Ovary (tissue), 9 donors: ENCODE data around the gene SNX13. TPM values are rescaled to one million over a fixed set of nuclear protein-coding genes. Genes with fewer than 3 reads are reported as not detected.

Experiments
- DNase-seq, 5 donors: peaks; one replicate each; pipeline ENCODE4 v3.0.0-alpha.2; 2019 to 2020
- H3K27ac ChIP-seq, 2 donors: fragments of 200-600 bp; one replicate each; pipeline versions ENCODE4 v1.5.1 to v1.8.0; 2019 to 2022
- H3K27me3 ChIP-seq: fragments of 200-600 bp; one replicate; pipeline ENCODE4 v1.8.0; 2022
- H3K36me3 ChIP-seq: fragments of 200-600 bp; sonication (generic); one replicate; pipeline ENCODE4 v1.5.1; 2019
- H3K4me1 ChIP-seq: one replicate; pipeline ENCODE4 v1.8.1; 2013; ENCODE audit warnings: mild to moderate bottlenecking, moderate library complexity; ENCODE audit not compliant: insufficient read depth
- H3K4me3 ChIP-seq: fragments of 200-600 bp; sonication (generic); one replicate; pipeline ENCODE4 v1.5.1; 2017
- H3K9me3 ChIP-seq, 2 donors: fragments of 200-600 bp in 1 of 2; sonication (generic) in 1 of 2; one replicate each; pipeline versions ENCODE4 v1.5.1 to v1.8.1; 2013 to 2019; ENCODE audit warnings: mild to moderate bottlenecking in 1 of 2, moderate library complexity in 1 of 2
- EP300 ChIP-seq: sonication (generic); formaldehyde crosslinking; IDR thresholded peaks from one replicate; pipeline ENCODE4 v1.6.1; 2017; ENCODE audit warnings: antibody characterized with exemption
- POLR2A ChIP-seq: fragments of 450-650 bp; IDR thresholded peaks from one replicate; pipeline ENCODE4 v1.6.1; 2017; ENCODE audit warnings: antibody characterized with exemption, mild to moderate bottlenecking, moderate library complexity
- whole genome bisulfite sequencing, 3 donors: extraction: QIAGEN DNeasy Blood & Tissue Kit in 1 of 3; methylation state at CpG; one replicate each; pipeline versions ENCODE4 v1.1.5 to v1.1.7; 2013 to 2017; 5-methylcytosine and 5-hydroxymethylcytosine counted together
- intact Hi-C, 4 donors: fragments of 100-400 bp; cut with DNase I; formaldehyde crosslinking; loops; one replicate each; pipeline versions ENCODE4 v1.11.0 to v1.15.1; 2022 to 2023
- polyA plus RNA-seq, 2 donors: library from polyadenylated mRNA; stranded (reverse); fragments of 200-250 nt in 1 of 2; fragments of 350-450 nt in 1 of 2; fragmentation: Illumina TruSeq in 1 of 2; extraction: RNeasy Lipid Tissue Mini Kit (QIAGEN cat#74804) in 1 of 2; gene quantifications; one replicate each; pipeline ENCODE4 v1.2.3, GENCODE V29; 2013 to 2014
- total RNA-seq, 7 donors: library from RNA; depleted of rRNA in 2 of 7; stranded (reverse); fragments of >200 nt in 2 of 7; fragmentation: NEBNext Ultra II Directional in 3 of 7; extraction: Animal tissue kit (Norgen Biotek cat#: 25700) in 3 of 7; gene quantifications; one replicate each; pipeline versions ENCODE4 v1.1.0 to v1.2.4, GENCODE V29; 2016 to 2023
- TF ChIP-seq, protein P1 (sequence below), 3 donors: fragments of 450-650 bp in 2 of 3; fragments of 200-600 bp in 1 of 3; IDR thresholded peaks; one replicate each; pipeline versions ENCODE4 v1.5.1 to v1.8.0; 2016 to 2022; ENCODE audit warnings: antibody characterized with exemption in 3 of 3, mild to moderate bottlenecking in 1 of 3
- donor health status: DM: no; HTN: no; CAD: no; lungs with moderate emphysema.
- donor health status: DM: no; HTN: no; CAD: no.
- donor health status: Bipolar disorder and iron deficiency.
- donor health status: DM: yes; HTN: yes; CAD: no.
- donor health status: DM: no; HTN: no; CAD: no.
- donor health status: DM: yes; HTN: yes; CAD: no.

SNX13 gene
- total and polyA plus RNA-seq, 9 donors, result 12.1 to 51.1 (median 46.1) TPM

DNA sequence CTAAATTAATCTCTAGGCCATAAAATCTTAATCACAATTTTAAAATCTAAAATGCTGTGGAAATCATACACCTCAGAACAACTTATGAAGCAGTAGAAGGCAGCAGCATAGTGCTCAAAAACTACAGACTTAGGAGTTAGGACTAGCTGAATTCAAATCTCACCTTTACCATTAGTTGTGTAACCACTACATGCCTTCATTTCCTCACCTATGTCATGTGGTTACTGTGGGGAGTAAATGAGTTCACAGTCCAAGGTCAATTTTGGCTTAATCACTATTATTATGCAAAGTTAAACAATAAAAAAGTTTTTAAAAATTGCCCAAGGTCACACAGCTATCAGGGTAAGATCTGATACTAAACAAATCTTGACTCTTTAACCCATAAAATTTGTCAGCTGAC lies 37.0 kb downstream of the SNX13 start:
- no peak overlapping the region for H3K27ac ChIP-seq
- no peaks in the 10 kb centered on the region for H3K27me3 ChIP-seq
- no peaks in the 10 kb centered on the region for H3K4me1 ChIP-seq
- H3K9me3 ChIP-seq, result no peaks in the 10 kb centered on the region
- no peak overlapping the region for H3K4me3 ChIP-seq
- no peaks in the 10 kb centered on the region for H3K36me3 ChIP-seq
- no peak for TF ChIP-seq EP300
- TF ChIP-seq, protein P1, sequence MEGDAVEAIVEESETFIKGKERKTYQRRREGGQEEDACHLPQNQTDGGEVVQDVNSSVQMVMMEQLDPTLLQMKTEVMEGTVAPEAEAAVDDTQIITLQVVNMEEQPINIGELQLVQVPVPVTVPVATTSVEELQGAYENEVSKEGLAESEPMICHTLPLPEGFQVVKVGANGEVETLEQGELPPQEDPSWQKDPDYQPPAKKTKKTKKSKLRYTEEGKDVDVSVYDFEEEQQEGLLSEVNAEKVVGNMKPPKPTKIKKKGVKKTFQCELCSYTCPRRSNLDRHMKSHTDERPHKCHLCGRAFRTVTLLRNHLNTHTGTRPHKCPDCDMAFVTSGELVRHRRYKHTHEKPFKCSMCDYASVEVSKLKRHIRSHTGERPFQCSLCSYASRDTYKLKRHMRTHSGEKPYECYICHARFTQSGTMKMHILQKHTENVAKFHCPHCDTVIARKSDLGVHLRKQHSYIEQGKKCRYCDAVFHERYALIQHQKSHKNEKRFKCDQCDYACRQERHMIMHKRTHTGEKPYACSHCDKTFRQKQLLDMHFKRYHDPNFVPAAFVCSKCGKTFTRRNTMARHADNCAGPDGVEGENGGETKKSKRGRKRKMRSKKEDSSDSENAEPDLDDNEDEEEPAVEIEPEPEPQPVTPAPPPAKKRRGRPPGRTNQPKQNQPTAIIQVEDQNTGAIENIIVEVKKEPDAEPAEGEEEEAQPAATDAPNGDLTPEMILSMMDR (IDR thresholded peaks at IDR 0.05), result no peak
- TF ChIP-seq POLR2A, result no peak
- no peak for DNase-seq
- intact Hi-C loops, result no loop called here

DNA sequence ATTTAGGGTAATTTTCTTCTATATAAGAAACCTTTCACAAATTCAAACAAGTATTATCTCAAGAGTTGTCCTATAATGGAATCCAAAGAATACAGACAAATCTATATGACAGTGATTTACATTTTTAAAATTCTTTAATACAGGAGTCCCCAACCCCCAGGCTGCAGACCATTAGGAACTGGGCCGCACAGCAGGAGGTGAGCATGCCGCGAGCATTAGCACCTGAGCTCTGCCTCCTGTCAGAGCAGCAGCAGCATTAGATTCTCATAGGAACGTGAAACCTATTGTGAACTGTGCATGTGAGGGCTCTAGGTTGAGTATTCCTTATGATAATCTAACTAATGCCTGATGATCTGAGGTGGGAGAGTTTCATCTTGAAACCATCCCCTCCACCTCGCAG lies 37.7 kb downstream of the SNX13 start:
- Histone ChIP-seq H3K9me3 (no peaks in the 10 kb centered on the region), H3K4me1 (no peaks in the 10 kb centered on the region), H3K27ac (no peak overlapping the region), H3K36me3 (no peaks in the 10 kb centered on the region), H3K4me3 (no peak overlapping the region), H3K27me3 (no peaks in the 10 kb centered on the region)
- intact Hi-C loops, result no loop called here
- TF ChIP-seq POLR2A, result no peak
- TF ChIP-seq, protein P1 (IDR thresholded peaks at IDR 0.05), result no peak
- no peak for TF ChIP-seq EP300
- peak in 1 of 5 donors; percentile 6 for DNase-seq
- WGBS, 3 donors, result 88 to 97% (median 96%) methylated on average over 5 of the region's 5 CpGs

DNA sequence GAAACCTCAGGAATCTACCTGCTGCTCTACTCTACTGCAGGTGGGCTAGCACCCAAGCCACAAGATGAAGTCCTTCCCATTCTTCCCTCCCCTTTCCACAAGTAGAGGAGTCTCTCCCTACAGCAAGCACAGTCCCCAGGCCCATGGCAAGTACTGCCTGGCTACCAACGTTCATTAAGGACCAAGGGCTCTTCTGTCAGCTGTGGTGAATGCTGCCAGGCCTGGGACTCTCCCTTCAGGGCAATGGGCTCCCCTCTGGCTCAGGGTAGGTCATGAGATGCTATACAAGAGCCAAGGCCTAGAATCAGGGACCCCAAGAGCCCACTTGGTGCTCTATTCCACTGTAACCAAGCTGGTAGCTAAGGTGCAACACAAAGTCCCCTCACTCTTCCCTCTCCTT lies 39.8 kb downstream of the SNX13 start:
- no peak overlapping the region for H3K4me3 ChIP-seq
- H3K36me3 ChIP-seq, result no peaks in the 10 kb centered on the region
- TF ChIP-seq POLR2A, result no peak
- H3K27ac ChIP-seq, result no peak overlapping the region
- WGBS, 3 donors, result 93 to 100% (median 100%) methylated on average over 1 of the region's 1 CpG
- H3K27me3 ChIP-seq, result no peaks in the 10 kb centered on the region
- no peaks in the 10 kb centered on the region for H3K9me3 ChIP-seq
- no peak for DNase-seq
- no peaks in the 10 kb centered on the region for H3K4me1 ChIP-seq
- intact Hi-C loops, result no loop called here

DNA sequence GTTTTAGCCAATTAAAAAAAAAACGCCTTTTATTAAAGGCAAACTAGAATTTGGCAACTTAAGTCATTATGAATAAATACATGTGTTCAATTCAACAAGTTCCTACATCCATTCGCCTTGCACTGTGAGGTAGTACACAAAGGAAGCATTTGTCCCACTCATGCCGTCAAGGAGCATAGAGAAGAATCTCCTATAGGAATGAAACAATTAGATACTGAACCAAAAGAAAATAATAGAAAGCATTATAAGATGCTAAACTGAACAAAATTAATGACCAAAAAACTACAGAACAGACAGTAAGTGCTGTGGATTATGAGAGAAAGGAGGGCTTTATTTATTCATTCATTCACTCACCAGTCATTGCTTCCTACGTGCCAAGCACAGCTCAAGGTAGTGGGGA lies 42.2 kb downstream of the SNX13 start:
- no peak for TF ChIP-seq EP300
- TF ChIP-seq, protein P1 (IDR thresholded peaks at IDR 0.05), result no peak
- TF ChIP-seq POLR2A, result no peak
- Histone ChIP-seq H3K9me3 (no peaks in the 10 kb centered on the region), H3K4me3 (no peak overlapping the region), H3K36me3 (no peaks in the 10 kb centered on the region), H3K27ac (no peak overlapping the region), H3K4me1 (no peaks in the 10 kb centered on the region), H3K27me3 (no peaks in the 10 kb centered on the region)
- DNase-seq, result no peak
- intact Hi-C loops, result no loop called here
- WGBS, 3 donors, result 96 to 98% (median 97%) methylated on average over 4 of the region's 4 CpGs

DNA sequence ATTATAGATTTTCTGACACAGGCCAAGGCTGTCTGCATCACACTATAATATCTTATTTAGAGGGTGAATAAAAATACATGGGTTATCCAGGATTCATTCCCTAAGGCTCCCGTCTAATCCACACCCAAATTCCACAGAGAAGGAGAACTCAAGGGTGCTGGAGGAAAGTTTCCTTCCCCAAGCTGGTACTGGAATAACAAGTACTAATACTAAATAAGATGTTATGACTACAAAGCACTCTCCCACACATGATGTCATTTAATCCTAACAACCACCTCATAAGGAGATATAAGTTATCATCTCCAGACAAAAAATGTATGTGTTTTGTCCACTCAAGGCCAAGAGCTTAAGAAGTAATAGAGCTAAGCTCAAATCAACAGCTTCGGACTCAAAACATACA lies 53.0 kb downstream of the SNX13 start:
- intact Hi-C loops, result no loop called here
- no peak for DNase-seq
- TF ChIP-seq, protein P1 (IDR thresholded peaks at IDR 0.05), result no peak

More for the DNA sequence above, 53.0 kb downstream of the SNX13 start:
- WGBS, 3 donors, result 64 to 79% (median 67%) methylated on average over 2 of the region's 2 CpGs
- H3K27ac ChIP-seq, result no peak overlapping the region
- no peak overlapping the region for H3K4me3 ChIP-seq
- H3K36me3 ChIP-seq, result no peaks in the 10 kb centered on the region
- no peaks in the 10 kb centered on the region for H3K27me3 ChIP-seq
- no peaks in the 10 kb centered on the region for H3K4me1 ChIP-seq
- no peaks in the 10 kb centered on the region for H3K9me3 ChIP-seq
